ENCODE measurements around the gene RNF135.

DNA sequence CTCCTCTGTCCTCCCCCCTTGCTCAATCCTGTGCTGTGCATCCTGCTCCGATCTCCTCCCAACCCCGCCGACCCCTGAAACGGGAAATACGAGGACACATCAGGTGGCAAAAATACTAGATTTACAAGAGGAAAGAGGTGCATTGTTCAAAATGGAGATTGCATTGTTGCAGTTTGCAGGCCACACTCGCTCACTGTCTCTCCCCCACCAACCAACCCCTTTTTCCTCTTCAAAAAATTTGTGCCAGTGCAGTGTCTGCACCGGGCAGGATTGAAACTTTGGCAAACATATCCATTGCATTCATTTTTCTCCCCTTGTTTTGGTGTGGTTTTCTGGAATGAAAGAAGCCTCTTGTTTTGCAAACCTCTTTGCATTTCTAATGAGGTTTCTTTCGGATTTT is 61.0 kb downstream of the RNF135 start:
- TF ChIP-seq, protein P1, sequence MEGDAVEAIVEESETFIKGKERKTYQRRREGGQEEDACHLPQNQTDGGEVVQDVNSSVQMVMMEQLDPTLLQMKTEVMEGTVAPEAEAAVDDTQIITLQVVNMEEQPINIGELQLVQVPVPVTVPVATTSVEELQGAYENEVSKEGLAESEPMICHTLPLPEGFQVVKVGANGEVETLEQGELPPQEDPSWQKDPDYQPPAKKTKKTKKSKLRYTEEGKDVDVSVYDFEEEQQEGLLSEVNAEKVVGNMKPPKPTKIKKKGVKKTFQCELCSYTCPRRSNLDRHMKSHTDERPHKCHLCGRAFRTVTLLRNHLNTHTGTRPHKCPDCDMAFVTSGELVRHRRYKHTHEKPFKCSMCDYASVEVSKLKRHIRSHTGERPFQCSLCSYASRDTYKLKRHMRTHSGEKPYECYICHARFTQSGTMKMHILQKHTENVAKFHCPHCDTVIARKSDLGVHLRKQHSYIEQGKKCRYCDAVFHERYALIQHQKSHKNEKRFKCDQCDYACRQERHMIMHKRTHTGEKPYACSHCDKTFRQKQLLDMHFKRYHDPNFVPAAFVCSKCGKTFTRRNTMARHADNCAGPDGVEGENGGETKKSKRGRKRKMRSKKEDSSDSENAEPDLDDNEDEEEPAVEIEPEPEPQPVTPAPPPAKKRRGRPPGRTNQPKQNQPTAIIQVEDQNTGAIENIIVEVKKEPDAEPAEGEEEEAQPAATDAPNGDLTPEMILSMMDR (IDR thresholded peaks at IDR 0.05 in 2 of 3, conservative IDR thresholded peaks at IDR 0.05 in 1 of 3; ENCODE audit: borderline replicate concordance in 1 of 3, insufficient read depth in 1 of 3, low read depth in 2 of 3, low read length in 2 of 3): no peak
- TF ChIP-seq POLR2A (IDR thresholded peaks at IDR 0.05; ENCODE audit: borderline replicate concordance, extremely low read depth, insufficient read depth, insufficient read length): no peak
- no peak for TF ChIP-seq JUND (IDR thresholded peaks at IDR 0.05)
- no peak for TF ChIP-seq RAD21 (IDR thresholded peaks at IDR 0.05; ENCODE audit: low read depth)
- no peak for TF ChIP-seq EZH2phosphoT487 (IDR thresholded peaks at IDR 0.05; ENCODE audit: borderline replicate concordance)
- no peak for TF ChIP-seq YY1 (IDR thresholded peaks at IDR 0.05; ENCODE audit: extremely low read depth, insufficient replicate concordance, low read depth, low read length)
- TF ChIP-seq POLR2AphosphoS5 (IDR thresholded peaks at IDR 0.05; ENCODE audit: low read depth, low read length): no peak
- TF ChIP-seq EZH2 (IDR thresholded peaks at IDR 0.05): no peak
- TF ChIP-seq, protein P2, sequence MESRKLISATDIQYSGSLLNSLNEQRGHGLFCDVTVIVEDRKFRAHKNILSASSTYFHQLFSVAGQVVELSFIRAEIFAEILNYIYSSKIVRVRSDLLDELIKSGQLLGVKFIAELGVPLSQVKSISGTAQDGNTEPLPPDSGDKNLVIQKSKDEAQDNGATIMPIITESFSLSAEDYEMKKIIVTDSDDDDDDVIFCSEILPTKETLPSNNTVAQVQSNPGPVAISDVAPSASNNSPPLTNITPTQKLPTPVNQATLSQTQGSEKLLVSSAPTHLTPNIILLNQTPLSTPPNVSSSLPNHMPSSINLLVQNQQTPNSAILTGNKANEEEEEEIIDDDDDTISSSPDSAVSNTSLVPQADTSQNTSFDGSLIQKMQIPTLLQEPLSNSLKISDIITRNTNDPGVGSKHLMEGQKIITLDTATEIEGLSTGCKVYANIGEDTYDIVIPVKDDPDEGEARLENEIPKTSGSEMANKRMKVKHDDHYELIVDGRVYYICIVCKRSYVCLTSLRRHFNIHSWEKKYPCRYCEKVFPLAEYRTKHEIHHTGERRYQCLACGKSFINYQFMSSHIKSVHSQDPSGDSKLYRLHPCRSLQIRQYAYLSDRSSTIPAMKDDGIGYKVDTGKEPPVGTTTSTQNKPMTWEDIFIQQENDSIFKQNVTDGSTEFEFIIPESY (IDR thresholded peaks at IDR 0.05; ENCODE audit: extremely low read depth, insufficient replicate concordance, low read length): no peak
- no peak for TF ChIP-seq SP1 (IDR thresholded peaks at IDR 0.05; ENCODE audit: low read depth)
- no peak for TF ChIP-seq ZNF274 (IDR thresholded peaks at IDR 0.05; ENCODE audit: low read depth, low read length)
- no peak for TF ChIP-seq ZFX (IDR thresholded peaks at IDR 0.05)
- TF ChIP-seq, protein P3, sequence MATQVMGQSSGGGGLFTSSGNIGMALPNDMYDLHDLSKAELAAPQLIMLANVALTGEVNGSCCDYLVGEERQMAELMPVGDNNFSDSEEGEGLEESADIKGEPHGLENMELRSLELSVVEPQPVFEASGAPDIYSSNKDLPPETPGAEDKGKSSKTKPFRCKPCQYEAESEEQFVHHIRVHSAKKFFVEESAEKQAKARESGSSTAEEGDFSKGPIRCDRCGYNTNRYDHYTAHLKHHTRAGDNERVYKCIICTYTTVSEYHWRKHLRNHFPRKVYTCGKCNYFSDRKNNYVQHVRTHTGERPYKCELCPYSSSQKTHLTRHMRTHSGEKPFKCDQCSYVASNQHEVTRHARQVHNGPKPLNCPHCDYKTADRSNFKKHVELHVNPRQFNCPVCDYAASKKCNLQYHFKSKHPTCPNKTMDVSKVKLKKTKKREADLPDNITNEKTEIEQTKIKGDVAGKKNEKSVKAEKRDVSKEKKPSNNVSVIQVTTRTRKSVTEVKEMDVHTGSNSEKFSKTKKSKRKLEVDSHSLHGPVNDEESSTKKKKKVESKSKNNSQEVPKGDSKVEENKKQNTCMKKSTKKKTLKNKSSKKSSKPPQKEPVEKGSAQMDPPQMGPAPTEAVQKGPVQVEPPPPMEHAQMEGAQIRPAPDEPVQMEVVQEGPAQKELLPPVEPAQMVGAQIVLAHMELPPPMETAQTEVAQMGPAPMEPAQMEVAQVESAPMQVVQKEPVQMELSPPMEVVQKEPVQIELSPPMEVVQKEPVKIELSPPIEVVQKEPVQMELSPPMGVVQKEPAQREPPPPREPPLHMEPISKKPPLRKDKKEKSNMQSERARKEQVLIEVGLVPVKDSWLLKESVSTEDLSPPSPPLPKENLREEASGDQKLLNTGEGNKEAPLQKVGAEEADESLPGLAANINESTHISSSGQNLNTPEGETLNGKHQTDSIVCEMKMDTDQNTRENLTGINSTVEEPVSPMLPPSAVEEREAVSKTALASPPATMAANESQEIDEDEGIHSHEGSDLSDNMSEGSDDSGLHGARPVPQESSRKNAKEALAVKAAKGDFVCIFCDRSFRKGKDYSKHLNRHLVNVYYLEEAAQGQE (IDR thresholded peaks at IDR 0.05; ENCODE audit: low read depth): no peak

Data from HCT116 (cell line).